Caco-2 (cell line): Measurements from ENCODE around the gene TUBG1. TPM values are rescaled to one million over a fixed set of nuclear protein-coding genes. Genes with fewer than 3 reads are reported as not detected.

Experiments used
- BruUV-seq: library from RNA; stranded (reverse); fragments of 400-500 nt; replicated peaks from 2 replicates; lab custom pipeline; 2021; lab: Mats Ljungman, UMichigan
- CTCF ChIA-PET: fragments of 300-600 bp; sonication (Branson Sonifier 250); formaldehyde crosslinking; loops from one replicate; lab custom pipeline; 2022; ENCODE audit warnings: antibody characterized with exemption; lab: Charles Lee
- POLR2A ChIA-PET: fragments of 300-600 bp; sonication (Branson Sonifier 250); formaldehyde crosslinking; loops from one replicate; lab custom pipeline; 2022; ENCODE audit warnings: antibody characterized with exemption; lab: Charles Lee
- DNase-seq, 2 experiments: peaks; one replicate each; pipeline versions ENCODE4 v3.0.0 to v3.0.0-alpha.2; 2020 to 2022
- H3K27me3 ChIP-seq: replicated peaks from 2 replicates; pipeline ENCODE4 v1.6.0; 2011; ENCODE audit warnings: low read length; ENCODE audit not compliant: control insufficient read depth, insufficient read depth
- H3K36me3 ChIP-seq: 2 replicates; pipeline ENCODE4 v1.5.1; 2011; ENCODE audit warnings: low read length; ENCODE audit not compliant: control insufficient read depth, insufficient read depth
- H3K4me1 ChIP-seq: fragments of 250-450 bp; sonication (Bioruptor Pico); 2 replicates; pipeline ENCODE4 v1.5.1; 2020; ENCODE audit warnings: mild to moderate bottlenecking
- H3K4me3 ChIP-seq: 2 replicates; pipeline ENCODE4 v1.5.1; 2011; ENCODE audit warnings: low read depth, mild to moderate bottlenecking, control low read depth, low read length
- H3K9me3 ChIP-seq: fragments of 250-450 bp; sonication (Bioruptor Pico); 2 replicates; pipeline ENCODE4 v1.5.1; 2020; ENCODE audit warnings: mild to moderate bottlenecking, moderate library complexity
- H3K27ac Mint-ChIP-seq: one replicate; pipeline ENCODE4 v1.8.0; 2022; ENCODE audit warnings: mixed read lengths; ENCODE audit not compliant: unreplicated experiment
- H3K27me3 Mint-ChIP-seq: one replicate; pipeline ENCODE4 v1.8.0; 2022; ENCODE audit warnings: mixed read lengths; ENCODE audit not compliant: insufficient read depth, unreplicated experiment
- H3K36me3 Mint-ChIP-seq: one replicate; pipeline ENCODE4 v1.8.0; 2022; ENCODE audit warnings: mild to moderate bottlenecking, mixed read lengths; ENCODE audit not compliant: insufficient read depth, unreplicated experiment
- H3K4me1 Mint-ChIP-seq: one replicate; pipeline ENCODE4 v1.8.0; 2022; ENCODE audit warnings: low read depth, mixed read lengths; ENCODE audit not compliant: unreplicated experiment
- H3K4me3 Mint-ChIP-seq: one replicate; pipeline ENCODE4 v1.8.0; 2022; ENCODE audit warnings: mild to moderate bottlenecking, moderate library complexity, mixed read lengths; ENCODE audit not compliant: unreplicated experiment
- H3K9me3 Mint-ChIP-seq: one replicate; pipeline ENCODE4 v1.8.0; 2022; ENCODE audit warnings: mixed read lengths; ENCODE audit not compliant: unreplicated experiment
- CTCF ChIP-seq, 2 experiments: fragments of 200-600 bp in 1 of 2; IDR thresholded peaks; 1 replicate in 1 of 2; 2 replicates in 1 of 2; pipeline versions ENCODE4 v1.5.1 to v1.8.0; 2011 to 2022; ENCODE audit warnings: antibody characterized with exemption in 1 of 2, control low read depth in 1 of 2, inconsistent platforms in 1 of 2, low read depth in 1 of 2, low read length in 1 of 2, mild to moderate bottlenecking in 1 of 2, moderate library complexity in 1 of 2; ENCODE audit not compliant: insufficient read depth in 1 of 2, severe bottlenecking in 1 of 2, unreplicated experiment in 1 of 2
- intact Hi-C: fragments of 100-400 bp; cut with micrococcal nuclease; formaldehyde crosslinking; loops from one replicate; pipeline ENCODE4 v1.10.0; 2022; ENCODE audit not compliant: unreplicated experiment
- total RNA-seq: library from RNA; stranded (reverse); gene quantifications from 2 replicates; pipeline ENCODE4 v1.2.3, GENCODE V29; 2022

Gene TUBG1
- total RNA-seq, 1 experiment from 2014 or later, result 108 TPM

DNA sequence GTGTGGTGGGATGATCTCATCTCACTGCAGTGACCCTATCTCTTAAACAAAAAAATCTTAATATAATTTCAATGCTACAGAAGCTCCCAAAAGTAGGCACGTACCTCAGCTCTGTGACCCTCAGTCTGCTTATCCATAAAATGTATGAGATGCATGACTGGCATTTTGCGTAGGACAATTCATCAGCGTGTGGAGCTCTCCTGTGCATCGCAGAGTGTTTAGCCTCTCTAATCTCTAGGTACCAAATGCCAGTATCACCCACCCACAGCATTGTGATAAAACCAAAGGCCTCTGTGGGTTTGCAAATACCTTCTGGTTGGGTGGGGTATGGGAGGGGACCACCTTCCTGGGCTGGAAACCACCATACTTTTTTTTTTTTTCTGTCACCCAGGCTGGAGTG, 30.6 kb downstream of the TUBG1 start:
- Mint-ChIP-seq H3K27ac (no peak overlapping the region), H3K36me3 (no peaks in the 10 kb centered on the region), H3K9me3 (no peaks in the 10 kb centered on the region), H3K4me1 (peaks cover 8% of the 10 kb centered on the region), H3K4me3 (no peak overlapping the region), H3K27me3 (peaks cover 6% of the 10 kb centered on the region)
- TF ChIP-seq CTCF (IDR thresholded peaks at IDR 0.05; ENCODE audit: insufficient read depth in 1 of 2, low read depth in 1 of 2, low read length in 1 of 2, severe bottlenecking in 1 of 2, unreplicated experiment in 1 of 2), result no peak
- Histone ChIP-seq H3K9me3 (no peaks in the 10 kb centered on the region), H3K4me1 (no peaks in the 10 kb centered on the region), H3K36me3 (no peaks in the 10 kb centered on the region), H3K4me3 (no peak overlapping the region), H3K27me3 (no peaks in the 10 kb centered on the region)
- POLR2A ChIA-PET, result no interaction called here
- BruUV-seq, result no TSS peak
- DNase-seq, result no peak
- intact Hi-C loops, result no loop called here
- CTCF ChIA-PET, result interaction anchor here (0.6 kb wide), 1 partner anchor 195 kb away, joined by 4 read pairs; no protein-coding TSS in a partner anchor

DNA sequence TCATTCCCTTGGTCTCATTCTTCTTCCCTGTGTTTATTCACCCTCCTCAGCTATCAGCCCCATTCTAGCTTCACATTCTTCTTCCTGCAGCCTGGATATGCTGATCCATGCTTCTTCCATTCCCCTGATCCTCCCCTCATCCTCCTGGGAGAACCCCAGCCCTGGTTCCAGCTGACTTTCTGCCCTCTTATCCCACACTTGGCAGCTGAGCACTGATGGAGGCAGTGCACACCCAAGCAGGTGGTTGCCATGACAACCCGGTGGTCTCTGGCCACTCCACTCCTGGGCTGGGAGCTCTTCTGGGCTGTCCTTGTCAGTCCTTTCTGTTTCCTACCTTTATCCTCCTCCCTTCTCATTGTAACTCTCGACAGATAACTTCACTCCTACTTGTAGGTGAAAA, 32.9 kb downstream of the TUBG1 start:
- no peak for TF ChIP-seq CTCF (IDR thresholded peaks at IDR 0.05; ENCODE audit: insufficient read depth in 1 of 2, low read depth in 1 of 2, low read length in 1 of 2, severe bottlenecking in 1 of 2, unreplicated experiment in 1 of 2)
- no peaks in the 10 kb centered on the region for H3K36me3 Mint-ChIP-seq
- no peaks in the 10 kb centered on the region for H3K9me3 Mint-ChIP-seq
- intact Hi-C loops, result no loop called here
- ChIA-PET POLR2A (interaction anchor here (0.5 kb wide), 1 partner anchor 293 kb away, joined by 5 read pairs; no protein-coding TSS in a partner anchor), CTCF (interaction anchor here (1.0 kb wide), 1 partner anchor 65 kb away, joined by 3 read pairs; the partner anchor contains the start of gene PSMC3IP)
- no peak for DNase-seq
- H3K4me1 Mint-ChIP-seq, result peaks cover 8% of the 10 kb centered on the region
- H3K27ac Mint-ChIP-seq, result no peak overlapping the region
- no peaks in the 10 kb centered on the region for H3K4me1 ChIP-seq
- peaks cover 6% of the 10 kb centered on the region for H3K27me3 Mint-ChIP-seq
- H3K9me3 ChIP-seq, result no peaks in the 10 kb centered on the region
- H3K4me3 ChIP-seq, result no peak overlapping the region
- H3K4me3 Mint-ChIP-seq, result no peak overlapping the region
- BruUV-seq, result no TSS peak
- H3K27me3 ChIP-seq, result no peaks in the 10 kb centered on the region
- no peaks in the 10 kb centered on the region for H3K36me3 ChIP-seq

- intact Hi-C loops, result no loop called here
- no peaks in the 10 kb centered on the region for H3K9me3 Mint-ChIP-seq
- H3K36me3 ChIP-seq, result no peaks in the 10 kb centered on the region
- H3K27me3 ChIP-seq, result no peaks in the 10 kb centered on the region
- ChIA-PET POLR2A (interaction anchor here (0.9 kb wide), 1 partner anchor 39 kb away, joined by 3 read pairs; the partner anchor contains the start of genes RETREG3 and TUBG1), CTCF (no interaction called here)
- peaks cover 3% of the 10 kb centered on the region for H3K4me1 Mint-ChIP-seq
- TF ChIP-seq CTCF (IDR thresholded peaks at IDR 0.05; ENCODE audit: insufficient read depth in 1 of 2, low read depth in 1 of 2, low read length in 1 of 2, severe bottlenecking in 1 of 2, unreplicated experiment in 1 of 2), result no peak
- no peak overlapping the region for H3K4me3 ChIP-seq
- no peaks in the 10 kb centered on the region for H3K36me3 Mint-ChIP-seq
- no peaks in the 10 kb centered on the region for H3K4me1 ChIP-seq
- peaks cover under 1% of the 10 kb centered on the region for H3K27me3 Mint-ChIP-seq
- BruUV-seq, result no TSS peak
- no peaks in the 10 kb centered on the region for H3K9me3 ChIP-seq
- no peak for DNase-seq
- H3K4me3 Mint-ChIP-seq, result no peak overlapping the region
- H3K27ac Mint-ChIP-seq, result no peak overlapping the region
Measured at GRCh38 chr17:42647778-42648177, 38.3 kb downstream of the TUBG1 start.
